ENCODE data around the gene SLC12A7.

SLC12A7 gene

DNA sequence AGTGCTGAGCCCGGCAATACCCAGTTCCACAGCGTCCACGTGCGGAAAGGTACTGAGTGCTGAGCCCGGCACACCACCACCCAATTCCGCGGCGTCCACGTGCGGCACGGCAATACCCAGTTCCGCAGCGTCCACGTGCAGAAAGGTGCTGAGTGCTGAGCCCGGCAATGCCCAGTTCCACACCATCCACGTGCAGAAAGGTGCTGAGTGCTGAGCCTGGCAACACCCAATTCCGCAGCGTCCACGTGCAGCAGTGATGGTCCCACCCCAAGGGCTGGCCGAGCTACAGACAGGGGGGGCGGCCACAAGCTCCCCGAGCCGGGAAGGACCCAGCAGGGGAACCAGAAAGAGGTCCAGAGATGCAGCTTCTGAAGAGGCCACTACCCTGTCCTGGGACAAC, 20.2 kb downstream of the SLC12A7 start:
- H3K9ac ChIP-seq (ENCODE audit: low read length): no peak overlapping the region
- no peak overlapping the region for H4K91ac ChIP-seq (ENCODE audit: low read depth, low read length)
- no peak overlapping the region for H3K4me2 ChIP-seq (ENCODE audit: low read length)
- peaks cover 0 to 10% of the 10 kb centered on the region in 2 experiments for H3K36me3 ChIP-seq (ENCODE audit: control insufficient read depth in 1 of 2, insufficient read depth in 2 of 2, low read length in 2 of 2)
- no peak overlapping the region for H3K23ac ChIP-seq (ENCODE audit: low read length)
- H2AK5ac ChIP-seq (ENCODE audit: low read length): no peak overlapping the region
- no peak overlapping the region for H3K27ac ChIP-seq (ENCODE audit: low read depth, low read length)
- H2AFZ ChIP-seq (ENCODE audit: insufficient read depth, low read length, poor library complexity): no peak overlapping the region
- H2BK120ac ChIP-seq (ENCODE audit: insufficient read depth, low read length, poor library complexity): no peak overlapping the region
- no peaks in the 10 kb centered on the region for H3K4me1 ChIP-seq (ENCODE audit: control insufficient read depth in 1 of 2, insufficient read depth in 2 of 2, low read length in 2 of 2)
- H2BK5ac ChIP-seq (ENCODE audit: low read depth, low read length, poor library complexity): no peak overlapping the region
- H3K27me3 ChIP-seq (ENCODE audit: insufficient read depth, low read length): no peaks in the 10 kb centered on the region
- no peak overlapping the region for H4K12ac ChIP-seq (ENCODE audit: low read depth, low read length)
- DNase-seq: no peak
- no peak overlapping the region for H3K14ac ChIP-seq (ENCODE audit: low read length)
- WGBS (ENCODE audit: extremely low coverage, insufficient coverage, insufficient read length): no CpG with 5 or more reads among the region's 23 CpGs
- H3K79me1 ChIP-seq (ENCODE audit: low read length): no peaks in the 10 kb centered on the region
- H3K4me3 ChIP-seq (ENCODE audit: low read depth, low read length): no peak overlapping the region
- H3K9me3 ChIP-seq (ENCODE audit: insufficient read depth, low read depth, low read length): no peaks in the 10 kb centered on the region
- no peaks in the 10 kb centered on the region for H3K79me2 ChIP-seq (ENCODE audit: control insufficient read depth, insufficient read depth, low read length, poor library complexity)
- no peak overlapping the region for H3K4ac ChIP-seq (ENCODE audit: low read depth, low read length)
- no peak overlapping the region for H4K8ac ChIP-seq (ENCODE audit: low read depth, low read length)
- H2BK12ac ChIP-seq (ENCODE audit: low read length): no peak overlapping the region
- H3K18ac ChIP-seq (ENCODE audit: low read length): no peak overlapping the region

DNA sequence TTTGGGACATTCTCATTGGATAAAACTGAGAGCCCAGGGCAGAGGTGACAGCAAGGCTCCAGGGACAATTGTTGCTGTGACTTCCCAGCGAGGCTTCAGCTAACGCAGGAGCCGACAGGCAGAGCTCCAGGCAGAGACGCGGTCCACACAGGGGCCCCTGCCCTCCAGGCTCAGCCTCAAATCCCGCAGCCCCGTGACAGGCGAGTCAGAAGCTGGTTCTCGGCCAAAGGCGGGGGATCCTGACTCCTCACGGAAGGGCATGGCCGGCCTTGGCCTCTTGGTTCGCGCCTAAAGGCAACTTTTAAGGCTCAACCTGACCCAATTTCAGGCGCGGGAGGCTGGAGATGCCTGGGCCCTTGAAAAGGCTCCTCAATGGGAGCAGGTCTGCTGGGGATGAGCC, 21.3 kb downstream of the SLC12A7 start:
- Histone ChIP-seq H3K4ac (ENCODE audit: low read depth, low read length) (no peak overlapping the region), H3K9ac (ENCODE audit: low read length) (no peak overlapping the region), H3K4me3 (ENCODE audit: low read depth, low read length) (no peak overlapping the region), H3K14ac (ENCODE audit: low read length) (no peak overlapping the region), H3K4me1 (ENCODE audit: control insufficient read depth in 1 of 2, insufficient read depth in 2 of 2, low read length in 2 of 2) (no peaks in the 10 kb centered on the region), H2AK5ac (ENCODE audit: low read length) (no peak overlapping the region), H4K12ac (ENCODE audit: low read depth, low read length) (no peak overlapping the region), H4K91ac (ENCODE audit: low read depth, low read length) (no peak overlapping the region), H3K18ac (ENCODE audit: low read length) (no peak overlapping the region), H3K9me3 (ENCODE audit: insufficient read depth, low read depth, low read length) (no peaks in the 10 kb centered on the region), H2BK12ac (ENCODE audit: low read length) (no peak overlapping the region), H3K27ac (ENCODE audit: low read depth, low read length) (no peak overlapping the region), H4K8ac (ENCODE audit: low read depth, low read length) (no peak overlapping the region), H3K36me3 (ENCODE audit: control insufficient read depth in 1 of 2, insufficient read depth in 2 of 2, low read length in 2 of 2) (peaks cover 0 to 12% of the 10 kb centered on the region in 2 experiments), H3K4me2 (ENCODE audit: low read length) (no peak overlapping the region), H2AFZ (ENCODE audit: insufficient read depth, low read length, poor library complexity) (no peak overlapping the region), H2BK5ac (ENCODE audit: low read depth, low read length, poor library complexity) (no peak overlapping the region), H2BK120ac (ENCODE audit: insufficient read depth, low read length, poor library complexity) (no peak overlapping the region), H3K23ac (ENCODE audit: low read length) (no peak overlapping the region), H3K79me2 (ENCODE audit: control insufficient read depth, insufficient read depth, low read length, poor library complexity) (no peaks in the 10 kb centered on the region), H3K27me3 (ENCODE audit: insufficient read depth, low read length) (no peaks in the 10 kb centered on the region), H3K79me1 (ENCODE audit: low read length) (no peaks in the 10 kb centered on the region)
- WGBS (ENCODE audit: extremely low coverage, insufficient coverage, insufficient read length): no CpG with 5 or more reads among the region's 16 CpGs
- no peak for DNase-seq

DNA sequence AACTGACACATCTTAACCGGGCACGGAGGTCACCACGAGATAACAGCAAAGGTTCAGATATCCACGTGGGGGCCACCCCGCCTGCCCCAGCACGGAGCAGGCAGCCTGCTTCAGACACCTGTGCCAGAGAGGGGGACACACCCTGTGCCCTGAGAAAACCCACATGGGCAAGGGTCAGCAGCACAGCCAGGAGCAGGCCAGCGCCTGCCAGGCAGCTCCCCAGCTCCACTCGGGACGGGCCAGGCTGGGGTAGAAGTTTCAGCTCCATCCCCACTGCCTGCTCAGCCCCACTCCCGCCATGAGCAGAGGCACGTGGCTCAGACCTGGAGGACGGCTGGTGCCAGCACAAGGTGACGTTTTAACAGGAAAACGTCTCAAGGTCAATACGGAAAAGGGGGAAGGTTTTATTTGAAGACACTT, 22.2 kb downstream of the SLC12A7 start:
- H3K4me2 ChIP-seq (ENCODE audit: low read length): no peak overlapping the region
- H2AFZ ChIP-seq (ENCODE audit: insufficient read depth, low read length, poor library complexity): no peak overlapping the region
- no peak for DNase-seq
- H3K27ac ChIP-seq (ENCODE audit: low read depth, low read length): no peak overlapping the region
- H2BK12ac ChIP-seq (ENCODE audit: low read length): no peak overlapping the region
- no peak overlapping the region for H3K9ac ChIP-seq (ENCODE audit: low read length)
- H3K23ac ChIP-seq (ENCODE audit: low read length): no peak overlapping the region
- no peaks in the 10 kb centered on the region for H3K79me1 ChIP-seq (ENCODE audit: low read length)
- no peak overlapping the region for H4K8ac ChIP-seq (ENCODE audit: low read depth, low read length)
- no CpG with 5 or more reads among the region's 15 CpGs for WGBS (ENCODE audit: extremely low coverage, insufficient coverage, insufficient read length)
- H2BK120ac ChIP-seq (ENCODE audit: insufficient read depth, low read length, poor library complexity): no peak overlapping the region
- H2AK5ac ChIP-seq (ENCODE audit: low read length): no peak overlapping the region
- H4K12ac ChIP-seq (ENCODE audit: low read depth, low read length): no peak overlapping the region
- no peaks in the 10 kb centered on the region for H3K4me1 ChIP-seq (ENCODE audit: control insufficient read depth in 1 of 2, insufficient read depth in 2 of 2, low read length in 2 of 2)
- no peak overlapping the region for H2BK5ac ChIP-seq (ENCODE audit: low read depth, low read length, poor library complexity)
- H3K18ac ChIP-seq (ENCODE audit: low read length): no peak overlapping the region
- no peaks in the 10 kb centered on the region for H3K27me3 ChIP-seq (ENCODE audit: insufficient read depth, low read length)
- no peak overlapping the region for H3K4me3 ChIP-seq (ENCODE audit: low read depth, low read length)
- no peak overlapping the region for H3K14ac ChIP-seq (ENCODE audit: low read length)
- H3K9me3 ChIP-seq (ENCODE audit: insufficient read depth, low read depth, low read length): no peaks in the 10 kb centered on the region
- H3K79me2 ChIP-seq (ENCODE audit: control insufficient read depth, insufficient read depth, low read length, poor library complexity): no peaks in the 10 kb centered on the region
- H3K4ac ChIP-seq (ENCODE audit: low read depth, low read length): no peak overlapping the region
- peaks cover 0 to 15% of the 10 kb centered on the region in 2 experiments for H3K36me3 ChIP-seq (ENCODE audit: control insufficient read depth in 1 of 2, insufficient read depth in 2 of 2, low read length in 2 of 2)
- no peak overlapping the region for H4K91ac ChIP-seq (ENCODE audit: low read depth, low read length)

DNA sequence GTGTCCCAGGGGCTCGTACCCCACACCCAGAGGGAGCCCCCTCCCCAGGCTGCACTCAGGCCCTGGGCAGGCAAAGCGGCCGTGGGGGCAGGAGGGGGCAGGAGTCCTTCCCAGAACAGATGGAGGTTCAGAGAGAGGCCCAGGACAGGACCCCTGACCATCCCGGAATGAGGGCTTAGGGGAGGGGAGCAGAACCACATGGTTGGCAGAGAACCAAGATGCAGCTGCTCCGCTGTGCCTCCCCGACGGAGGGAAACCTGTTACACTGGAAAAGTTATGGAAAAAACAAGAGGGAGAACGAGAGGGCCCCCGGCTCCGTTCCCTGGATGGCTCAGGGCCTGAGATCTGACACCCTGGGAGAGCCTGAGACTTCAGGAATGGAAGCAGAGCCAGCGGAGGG, 22.7 kb downstream of the SLC12A7 start:
- Histone ChIP-seq H3K14ac (ENCODE audit: low read length) (no peak overlapping the region), H3K18ac (ENCODE audit: low read length) (no peak overlapping the region), H3K9me3 (ENCODE audit: insufficient read depth, low read depth, low read length) (no peaks in the 10 kb centered on the region), H3K23ac (ENCODE audit: low read length) (no peak overlapping the region), H2BK120ac (ENCODE audit: insufficient read depth, low read length, poor library complexity) (no peak overlapping the region), H2BK12ac (ENCODE audit: low read length) (no peak overlapping the region), H3K4me2 (ENCODE audit: low read length) (no peak overlapping the region), H4K12ac (ENCODE audit: low read depth, low read length) (no peak overlapping the region), H2AK5ac (ENCODE audit: low read length) (no peak overlapping the region), H3K4ac (ENCODE audit: low read depth, low read length) (no peak overlapping the region), H2AFZ (ENCODE audit: insufficient read depth, low read length, poor library complexity) (no peak overlapping the region), H3K79me2 (ENCODE audit: control insufficient read depth, insufficient read depth, low read length, poor library complexity) (no peaks in the 10 kb centered on the region), H2BK5ac (ENCODE audit: low read depth, low read length, poor library complexity) (no peak overlapping the region), H4K91ac (ENCODE audit: low read depth, low read length) (no peak overlapping the region), H3K27me3 (ENCODE audit: insufficient read depth, low read length) (no peaks in the 10 kb centered on the region), H3K4me1 (ENCODE audit: control insufficient read depth in 1 of 2, insufficient read depth in 2 of 2, low read length in 2 of 2) (no peaks in the 10 kb centered on the region), H3K36me3 (ENCODE audit: control insufficient read depth in 1 of 2, insufficient read depth in 2 of 2, low read length in 2 of 2) (peaks cover 0 to 15% of the 10 kb centered on the region in 2 experiments), H3K79me1 (ENCODE audit: low read length) (no peaks in the 10 kb centered on the region), H4K8ac (ENCODE audit: low read depth, low read length) (no peak overlapping the region), H3K9ac (ENCODE audit: low read length) (no peak overlapping the region), H3K27ac (ENCODE audit: low read depth, low read length) (no peak overlapping the region), H3K4me3 (ENCODE audit: low read depth, low read length) (no peak overlapping the region)
- no peak for DNase-seq
- WGBS (ENCODE audit: extremely low coverage, insufficient coverage, insufficient read length): no CpG with 5 or more reads among the region's 11 CpGs

Measured in trophoblast cell (in vitro differentiated cells and primary cell).